Stimulated activated CD4-positive, alpha-beta T cell treated with anti-CD3 and anti-CD28 coated beads, Interleukin-15, amount 100 ng/mL, for 48 hours (primary cell): Measurements from ENCODE around the gene SPATA25.

Experiments used
- DNase-seq, 2 donors: peaks; one replicate each; pipeline ENCODE4 v3.0.0-alpha.2; 2020; ENCODE audit warnings: low read depth in 2 of 2

The SPATA25 gene

GRCh38 chr20:45840700-45841198, 46.7 kb downstream of the SPATA25 start:
- no peak for DNase-seq

GRCh38 chr20:45836841-45837240, 50.6 kb downstream of the SPATA25 start:
- no peak for DNase-seq
